Astrocyte (in vitro differentiated cells and primary cell): Measurements from ENCODE around the gene PHYHD1. TPM values are rescaled to one million over a fixed set of nuclear protein-coding genes. Genes with fewer than 3 reads are reported as not detected.

ENCODE experiments used
- DNase-seq: peaks from one replicate; pipeline ENCODE4 v3.0.0-alpha.2; 2010; ENCODE audit warnings: low read depth
- FAIRE-seq: peaks from 2 replicates; lab custom pipeline; 2011; peaks lifted over from hg19 to GRCh38; lab: Jason Lieb, UNC
- H2AFZ ChIP-seq: 2 replicates; pipeline ENCODE4 v1.6.0; 2012; ENCODE audit warnings: low read depth, low read length, inconsistent platforms
- H3K27ac ChIP-seq: 2 replicates; pipeline ENCODE4 v1.5.1; 2011; ENCODE audit warnings: low read depth, low read length, inconsistent platforms
- H3K27me3 ChIP-seq: 2 replicates; pipeline ENCODE4 v1.6.0; 2011; ENCODE audit warnings: low read length, inconsistent platforms; ENCODE audit not compliant: insufficient read depth
- H3K36me3 ChIP-seq: 2 replicates; pipeline ENCODE4 v1.5.1; 2011; ENCODE audit warnings: low read length, inconsistent platforms; ENCODE audit not compliant: insufficient read depth
- H3K4me1 ChIP-seq: 2 replicates; pipeline ENCODE4 v1.5.1; 2011; ENCODE audit warnings: low read length, inconsistent platforms; ENCODE audit not compliant: insufficient read depth
- H3K4me2 ChIP-seq: 2 replicates; pipeline ENCODE4 v1.6.0; 2012; ENCODE audit warnings: low read length, inconsistent platforms
- H3K4me3 ChIP-seq: 2 replicates; pipeline ENCODE4 v1.5.1; 2011; ENCODE audit warnings: low read depth, mild to moderate bottlenecking, low read length, inconsistent platforms; ENCODE audit not compliant: insufficient read depth
- H3K79me2 ChIP-seq: 2 replicates; pipeline ENCODE4 v1.6.0; 2012; ENCODE audit warnings: mild to moderate bottlenecking, low read length, inconsistent platforms; ENCODE audit not compliant: insufficient read depth
- H3K9ac ChIP-seq: 2 replicates; pipeline ENCODE4 v1.6.0; 2012; ENCODE audit warnings: mild to moderate bottlenecking, low read length, inconsistent platforms
- H3K9me3 ChIP-seq: 2 replicates; pipeline ENCODE4 v1.5.1; 2012; ENCODE audit warnings: low read depth, mild to moderate bottlenecking, low read length, inconsistent platforms; ENCODE audit not compliant: insufficient read depth
- H4K20me1 ChIP-seq: 2 replicates; pipeline ENCODE4 v1.6.0; 2012; ENCODE audit warnings: low read length, inconsistent platforms; ENCODE audit not compliant: insufficient read depth
- H3K27ac Mint-ChIP-seq: one replicate; pipeline ENCODE4 v1.8.0; 2021; ENCODE audit warnings: mild to moderate bottlenecking, mixed read lengths; ENCODE audit not compliant: unreplicated experiment
- H3K27me3 Mint-ChIP-seq: one replicate; pipeline ENCODE4 v1.8.0; 2021; ENCODE audit warnings: low read depth, mixed read lengths; ENCODE audit not compliant: unreplicated experiment
- H3K36me3 Mint-ChIP-seq: one replicate; pipeline ENCODE4 v1.8.0; 2021; ENCODE audit warnings: low read depth, mixed read lengths; ENCODE audit not compliant: unreplicated experiment
- H3K4me1 Mint-ChIP-seq: one replicate; pipeline ENCODE4 v1.8.0; 2021; ENCODE audit warnings: low read depth, mixed read lengths; ENCODE audit not compliant: unreplicated experiment
- H3K4me3 Mint-ChIP-seq: one replicate; pipeline ENCODE4 v1.8.0; 2021; ENCODE audit warnings: mild to moderate bottlenecking, moderate library complexity, mixed read lengths; ENCODE audit not compliant: unreplicated experiment
- H3K9me3 Mint-ChIP-seq: one replicate; pipeline ENCODE4 v1.8.0; 2021; ENCODE audit warnings: mild to moderate bottlenecking, mixed read lengths; ENCODE audit not compliant: unreplicated experiment
- EZH2 ChIP-seq: IDR thresholded peaks from 2 replicates; pipeline ENCODE4 v1.6.1; 2012; ENCODE audit warnings: mild to moderate bottlenecking, low read length, inconsistent platforms; ENCODE audit not compliant: insufficient read depth
- total RNA-seq: library from RNA; stranded (reverse); gene quantifications from 2 replicates; pipeline ENCODE4 v1.2.1, GENCODE V29; 2021
- TF ChIP-seq, protein P1 (sequence below): IDR thresholded peaks from 2 replicates; pipeline ENCODE4 v1.5.1; 2011; ENCODE audit warnings: low read depth, mild to moderate bottlenecking, inconsistent platforms, low read length, moderate library complexity; ENCODE audit not compliant: insufficient read depth

PHYHD1 gene
- total RNA-seq, 1 donor from 2014 or later: 6.1 TPM

DNA sequence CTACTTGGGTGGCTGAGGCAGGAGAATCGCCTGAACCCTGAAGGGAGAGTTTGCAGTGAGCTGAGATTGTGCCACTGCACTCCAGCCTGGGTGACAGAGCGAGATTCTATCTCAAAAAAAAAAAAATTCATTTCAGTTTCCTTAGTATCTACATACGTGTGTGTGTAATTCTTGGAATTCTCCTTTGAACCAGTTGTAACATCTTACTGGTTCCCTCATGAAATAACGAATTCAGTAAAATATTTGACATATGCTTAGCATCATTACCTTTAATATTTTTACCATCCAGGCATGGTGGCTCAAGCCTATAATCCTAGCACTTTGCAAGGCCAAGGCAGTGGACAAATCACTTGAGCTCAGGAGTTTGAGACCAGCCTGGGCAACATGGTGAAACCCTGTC is 8.8 kb downstream of the PHYHD1 start:
- H3K4me3 ChIP-seq: no peak overlapping the region
- no peaks in the 10 kb centered on the region for H3K36me3 Mint-ChIP-seq
- H3K4me3 Mint-ChIP-seq: no peak overlapping the region
- DNase-seq: no peak
- H3K4me1 ChIP-seq: no peaks in the 10 kb centered on the region
- H3K4me1 Mint-ChIP-seq: no peaks in the 10 kb centered on the region
- peaks cover 5% of the 10 kb centered on the region for H3K27me3 Mint-ChIP-seq
- no peak overlapping the region for H3K4me2 ChIP-seq
- FAIRE-seq: no peak
- H2AFZ ChIP-seq: no peak overlapping the region
- H3K9ac ChIP-seq: no peak overlapping the region
- H3K9me3 Mint-ChIP-seq: no peaks in the 10 kb centered on the region
- H3K27ac Mint-ChIP-seq: no peak overlapping the region
- H4K20me1 ChIP-seq: no peaks in the 10 kb centered on the region
- no peaks in the 10 kb centered on the region for H3K9me3 ChIP-seq
- no peaks in the 10 kb centered on the region for H3K36me3 ChIP-seq
- no peak overlapping the region for H3K27ac ChIP-seq
- no peaks in the 10 kb centered on the region for H3K79me2 ChIP-seq
- TF ChIP-seq EZH2: no peak
- H3K27me3 ChIP-seq: no peaks in the 10 kb centered on the region

DNA sequence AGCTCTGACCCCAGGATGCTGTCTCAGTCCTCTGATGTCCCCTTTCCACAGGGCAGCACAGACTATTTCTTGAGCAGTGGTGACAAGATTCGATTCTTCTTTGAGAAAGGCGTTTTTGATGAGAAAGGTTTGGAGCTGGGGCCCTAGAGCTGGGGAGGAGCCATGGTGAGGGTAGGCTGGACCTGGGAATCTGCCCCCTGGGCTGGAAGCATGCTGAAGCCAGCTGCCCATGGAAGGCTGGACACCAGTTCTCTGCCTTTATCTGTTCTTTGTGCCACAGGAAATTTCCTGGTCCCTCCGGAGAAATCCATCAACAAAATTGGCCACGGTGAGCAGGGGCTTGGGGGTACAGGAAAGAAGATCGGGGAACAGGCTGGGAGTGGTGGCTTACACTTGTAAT is 12.9 kb downstream of the PHYHD1 start:
- Mint-ChIP-seq H3K27ac (no peak overlapping the region), H3K4me3 (no peak overlapping the region), H3K9me3 (no peaks in the 10 kb centered on the region), H3K4me1 (no peaks in the 10 kb centered on the region), H3K27me3 (no peaks in the 10 kb centered on the region), H3K36me3 (no peaks in the 10 kb centered on the region)
- H3K27ac ChIP-seq: no peak overlapping the region
- no peak for DNase-seq
- TF ChIP-seq EZH2: no peak
- TF ChIP-seq, protein P1, sequence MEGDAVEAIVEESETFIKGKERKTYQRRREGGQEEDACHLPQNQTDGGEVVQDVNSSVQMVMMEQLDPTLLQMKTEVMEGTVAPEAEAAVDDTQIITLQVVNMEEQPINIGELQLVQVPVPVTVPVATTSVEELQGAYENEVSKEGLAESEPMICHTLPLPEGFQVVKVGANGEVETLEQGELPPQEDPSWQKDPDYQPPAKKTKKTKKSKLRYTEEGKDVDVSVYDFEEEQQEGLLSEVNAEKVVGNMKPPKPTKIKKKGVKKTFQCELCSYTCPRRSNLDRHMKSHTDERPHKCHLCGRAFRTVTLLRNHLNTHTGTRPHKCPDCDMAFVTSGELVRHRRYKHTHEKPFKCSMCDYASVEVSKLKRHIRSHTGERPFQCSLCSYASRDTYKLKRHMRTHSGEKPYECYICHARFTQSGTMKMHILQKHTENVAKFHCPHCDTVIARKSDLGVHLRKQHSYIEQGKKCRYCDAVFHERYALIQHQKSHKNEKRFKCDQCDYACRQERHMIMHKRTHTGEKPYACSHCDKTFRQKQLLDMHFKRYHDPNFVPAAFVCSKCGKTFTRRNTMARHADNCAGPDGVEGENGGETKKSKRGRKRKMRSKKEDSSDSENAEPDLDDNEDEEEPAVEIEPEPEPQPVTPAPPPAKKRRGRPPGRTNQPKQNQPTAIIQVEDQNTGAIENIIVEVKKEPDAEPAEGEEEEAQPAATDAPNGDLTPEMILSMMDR: no peak
- no peaks in the 10 kb centered on the region for H3K27me3 ChIP-seq
- H2AFZ ChIP-seq: no peak overlapping the region
- no peaks in the 10 kb centered on the region for H4K20me1 ChIP-seq
- H3K4me3 ChIP-seq: no peak overlapping the region
- no peak overlapping the region for H3K9ac ChIP-seq
- FAIRE-seq: no peak
- no peaks in the 10 kb centered on the region for H3K9me3 ChIP-seq
- no peak overlapping the region for H3K4me2 ChIP-seq
- no peaks in the 10 kb centered on the region for H3K79me2 ChIP-seq
- H3K4me1 ChIP-seq: no peaks in the 10 kb centered on the region
- no peaks in the 10 kb centered on the region for H3K36me3 ChIP-seq

DNA sequence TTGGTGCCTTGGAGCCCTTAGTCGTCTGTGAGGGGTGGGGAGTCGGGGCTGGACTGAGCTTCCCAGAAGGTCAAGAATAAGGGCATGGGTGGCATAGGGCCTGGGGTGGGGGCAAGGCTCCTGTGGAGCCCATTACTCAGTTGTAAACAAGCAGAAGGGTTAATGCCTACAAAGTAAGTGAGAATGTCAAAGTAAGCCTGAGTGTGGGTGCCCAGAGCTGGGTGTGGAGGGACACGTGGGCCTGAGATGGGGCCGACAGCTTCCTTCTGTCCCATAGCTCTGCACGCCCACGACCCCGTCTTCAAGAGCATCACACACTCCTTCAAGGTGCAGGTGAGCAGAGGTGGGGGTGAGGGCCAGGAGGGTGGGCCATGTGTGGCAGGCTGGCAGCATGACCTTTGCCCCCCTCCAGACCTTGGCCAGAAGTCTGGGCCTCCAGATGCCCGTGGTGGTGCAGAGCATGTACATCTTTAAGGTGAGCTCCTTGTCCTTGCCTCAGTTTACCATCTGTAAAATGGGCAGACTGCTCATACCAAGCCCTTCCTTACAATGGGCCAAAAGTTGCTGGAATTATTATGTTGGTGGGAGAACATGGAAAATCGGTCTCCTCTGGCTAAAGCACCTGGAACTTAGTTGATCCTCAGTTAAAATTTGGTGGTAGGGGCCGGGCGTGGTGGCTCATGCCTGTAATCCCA is 15.5 kb downstream of the PHYHD1 start:
- Mint-ChIP-seq H3K36me3 (no peaks in the 10 kb centered on the region), H3K27me3 (no peaks in the 10 kb centered on the region), H3K4me1 (peaks cover 2% of the 10 kb centered on the region), H3K27ac (no peak overlapping the region), H3K9me3 (no peaks in the 10 kb centered on the region), H3K4me3 (no peak overlapping the region)
- H4K20me1 ChIP-seq: no peaks in the 10 kb centered on the region
- no peak overlapping the region for H3K4me3 ChIP-seq
- FAIRE-seq: no peak
- no peaks in the 10 kb centered on the region for H3K36me3 ChIP-seq
- H3K4me1 ChIP-seq: no peaks in the 10 kb centered on the region
- H3K79me2 ChIP-seq: no peaks in the 10 kb centered on the region
- no peaks in the 10 kb centered on the region for H3K9me3 ChIP-seq
- H3K4me2 ChIP-seq: no peak overlapping the region
- H3K27ac ChIP-seq: no peak overlapping the region
- no peak for DNase-seq
- no peak for TF ChIP-seq EZH2
- TF ChIP-seq, protein P1: no peak
- H2AFZ ChIP-seq: no peak overlapping the region
- no peak overlapping the region for H3K9ac ChIP-seq
- H3K27me3 ChIP-seq: no peaks in the 10 kb centered on the region
